ENCODE measurements around the gene CD200R1L. TPM values are rescaled to one million over a fixed set of nuclear protein-coding genes. Genes with fewer than 3 reads are reported as not detected.

CD200R1L gene
- total RNA-seq, 1 donor from 2014 or later: not detected

DNA sequence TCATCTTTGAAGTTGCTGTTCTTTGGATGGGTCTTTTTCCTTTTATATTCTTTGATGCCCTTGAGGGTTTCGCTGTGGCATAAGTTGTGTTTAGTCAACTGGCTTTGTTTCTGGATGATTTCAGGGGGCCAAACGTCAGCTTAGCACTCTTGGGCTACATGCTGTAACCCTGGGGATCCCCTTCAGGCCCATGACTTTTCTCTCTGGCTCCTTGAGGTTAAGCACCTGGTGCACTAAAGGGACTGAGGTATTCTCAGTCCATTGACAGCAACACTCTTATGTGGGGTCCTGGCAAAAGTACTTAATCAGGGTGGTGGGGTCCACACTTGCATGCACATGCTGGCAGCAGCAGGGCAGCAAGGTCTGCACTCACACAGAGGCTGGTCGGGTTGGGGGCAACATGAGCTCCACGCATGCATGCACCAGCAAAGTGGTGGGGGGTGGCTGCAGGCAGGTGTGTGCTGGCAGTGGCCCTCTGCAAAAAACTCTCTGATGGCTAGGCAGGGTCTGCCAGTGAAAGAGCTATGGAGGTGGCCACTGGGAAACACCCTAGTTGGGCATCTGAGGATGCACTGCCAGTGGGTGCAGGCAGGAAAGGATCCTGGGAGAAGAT is 38.1 kb upstream of the CD200R1L start:
- Mint-ChIP-seq H3K4me3 (ENCODE audit: unreplicated experiment) (no peak overlapping the region), H3K4me1 (ENCODE audit: low read depth, unreplicated experiment) (no peaks in the 10 kb centered on the region), H3K9me3 (ENCODE audit: unreplicated experiment) (peaks cover 6% of the 10 kb centered on the region), H3K27ac (ENCODE audit: unreplicated experiment) (peak overlapping the region; percentile 85), H3K27me3 (ENCODE audit: unreplicated experiment) (peaks cover 2% of the 10 kb centered on the region), H3K36me3 (ENCODE audit: unreplicated experiment) (no peaks in the 10 kb centered on the region)
- no peak for DNase-seq
- TF ChIP-seq, protein P1, sequence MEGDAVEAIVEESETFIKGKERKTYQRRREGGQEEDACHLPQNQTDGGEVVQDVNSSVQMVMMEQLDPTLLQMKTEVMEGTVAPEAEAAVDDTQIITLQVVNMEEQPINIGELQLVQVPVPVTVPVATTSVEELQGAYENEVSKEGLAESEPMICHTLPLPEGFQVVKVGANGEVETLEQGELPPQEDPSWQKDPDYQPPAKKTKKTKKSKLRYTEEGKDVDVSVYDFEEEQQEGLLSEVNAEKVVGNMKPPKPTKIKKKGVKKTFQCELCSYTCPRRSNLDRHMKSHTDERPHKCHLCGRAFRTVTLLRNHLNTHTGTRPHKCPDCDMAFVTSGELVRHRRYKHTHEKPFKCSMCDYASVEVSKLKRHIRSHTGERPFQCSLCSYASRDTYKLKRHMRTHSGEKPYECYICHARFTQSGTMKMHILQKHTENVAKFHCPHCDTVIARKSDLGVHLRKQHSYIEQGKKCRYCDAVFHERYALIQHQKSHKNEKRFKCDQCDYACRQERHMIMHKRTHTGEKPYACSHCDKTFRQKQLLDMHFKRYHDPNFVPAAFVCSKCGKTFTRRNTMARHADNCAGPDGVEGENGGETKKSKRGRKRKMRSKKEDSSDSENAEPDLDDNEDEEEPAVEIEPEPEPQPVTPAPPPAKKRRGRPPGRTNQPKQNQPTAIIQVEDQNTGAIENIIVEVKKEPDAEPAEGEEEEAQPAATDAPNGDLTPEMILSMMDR (IDR thresholded peaks at IDR 0.05; ENCODE audit: partially characterized antibody, unreplicated experiment): no peak

DNA sequence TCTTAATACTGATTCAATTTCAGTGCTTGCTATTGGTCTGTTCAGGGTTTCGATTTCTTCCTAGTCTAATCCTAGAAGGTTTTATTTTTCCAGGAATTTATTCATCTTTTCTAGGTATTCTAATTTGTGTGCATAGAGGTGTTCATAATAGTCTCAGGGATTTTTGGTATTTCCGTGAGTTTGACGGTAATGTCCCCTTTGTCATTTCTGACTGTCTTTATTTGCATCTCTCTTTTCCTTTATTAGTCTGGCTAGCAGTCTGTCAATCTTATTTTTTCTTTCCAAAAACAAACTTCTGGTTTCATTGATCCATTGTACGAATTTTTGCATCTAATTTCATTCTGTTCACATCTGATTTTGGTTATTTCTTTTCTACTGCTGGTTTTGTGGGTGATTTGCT is 35.2 kb upstream of the CD200R1L start:
- no peak overlapping the region for H3K27ac Mint-ChIP-seq (ENCODE audit: unreplicated experiment)
- TF ChIP-seq, protein P1 (IDR thresholded peaks at IDR 0.05; ENCODE audit: partially characterized antibody, unreplicated experiment): no peak
- no peak for DNase-seq
- H3K36me3 Mint-ChIP-seq (ENCODE audit: unreplicated experiment): no peaks in the 10 kb centered on the region
- peaks cover 6% of the 10 kb centered on the region for H3K9me3 Mint-ChIP-seq (ENCODE audit: unreplicated experiment)
- H3K4me3 Mint-ChIP-seq (ENCODE audit: unreplicated experiment): no peak overlapping the region
- H3K27me3 Mint-ChIP-seq (ENCODE audit: unreplicated experiment): peaks cover 2% of the 10 kb centered on the region
- no peaks in the 10 kb centered on the region for H3K4me1 Mint-ChIP-seq (ENCODE audit: low read depth, unreplicated experiment)

DNA sequence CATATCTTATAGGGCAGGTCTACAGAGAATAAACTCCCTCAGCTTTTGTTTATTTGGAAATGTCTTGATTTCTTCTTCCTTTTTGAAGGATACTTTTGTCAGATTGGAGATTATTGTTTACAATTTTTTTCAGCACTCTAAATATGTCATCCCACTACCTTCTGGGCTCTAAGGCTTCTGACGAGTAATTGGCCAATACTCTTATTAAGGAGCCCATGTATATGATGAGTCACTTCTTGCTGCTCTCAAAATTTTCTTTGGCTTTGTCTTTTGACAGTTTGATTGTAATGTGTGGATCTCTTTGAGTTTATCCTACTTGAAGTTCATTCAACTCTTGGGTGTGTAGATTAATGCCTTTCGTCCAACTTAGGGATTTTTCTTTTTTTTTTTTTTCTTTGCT is 28.9 kb upstream of the CD200R1L start:
- Mint-ChIP-seq H3K9me3 (ENCODE audit: unreplicated experiment) (peaks cover 5% of the 10 kb centered on the region), H3K27me3 (ENCODE audit: unreplicated experiment) (no peaks in the 10 kb centered on the region), H3K36me3 (ENCODE audit: unreplicated experiment) (peaks cover 16% of the 10 kb centered on the region), H3K4me3 (ENCODE audit: unreplicated experiment) (no peak overlapping the region), H3K27ac (ENCODE audit: unreplicated experiment) (no peak overlapping the region), H3K4me1 (ENCODE audit: low read depth, unreplicated experiment) (no peaks in the 10 kb centered on the region)
- DNase-seq: no peak
- TF ChIP-seq, protein P1 (IDR thresholded peaks at IDR 0.05; ENCODE audit: partially characterized antibody, unreplicated experiment): no peak

GRCh38 chr3:112874725-112875124 is 28.1 kb upstream of the CD200R1L start:
- no peak for DNase-seq
- no peak overlapping the region for H3K4me3 Mint-ChIP-seq (ENCODE audit: unreplicated experiment)
- TF ChIP-seq, protein P1 (IDR thresholded peaks at IDR 0.05; ENCODE audit: partially characterized antibody, unreplicated experiment): no peak
- H3K36me3 Mint-ChIP-seq (ENCODE audit: unreplicated experiment): peaks cover 24% of the 10 kb centered on the region
- no peak overlapping the region for H3K27ac Mint-ChIP-seq (ENCODE audit: unreplicated experiment)
- no peaks in the 10 kb centered on the region for H3K27me3 Mint-ChIP-seq (ENCODE audit: unreplicated experiment)
- H3K9me3 Mint-ChIP-seq (ENCODE audit: unreplicated experiment): peaks cover 12% of the 10 kb centered on the region
- no peaks in the 10 kb centered on the region for H3K4me1 Mint-ChIP-seq (ENCODE audit: low read depth, unreplicated experiment)

- DNase-seq: no peak
- Mint-ChIP-seq H3K27ac (ENCODE audit: unreplicated experiment) (no peak overlapping the region), H3K4me1 (ENCODE audit: low read depth, unreplicated experiment) (no peaks in the 10 kb centered on the region), H3K27me3 (ENCODE audit: unreplicated experiment) (no peaks in the 10 kb centered on the region), H3K36me3 (ENCODE audit: unreplicated experiment) (peaks cover 28% of the 10 kb centered on the region), H3K4me3 (ENCODE audit: unreplicated experiment) (no peak overlapping the region), H3K9me3 (ENCODE audit: unreplicated experiment) (peaks cover 16% of the 10 kb centered on the region)
- TF ChIP-seq, protein P1 (IDR thresholded peaks at IDR 0.05; ENCODE audit: partially characterized antibody, unreplicated experiment): no peak
Observed at GRCh38 chr3:112873632-112874031, 27.0 kb upstream of the CD200R1L start.

Measured in glutamatergic neuron (in vitro differentiated cells).